Liver (tissue), 9 donors: ENCODE data around the gene PAH. TPM values are rescaled to one million over a fixed set of nuclear protein-coding genes. Genes with fewer than 3 reads are reported as not detected.
A peak's percentile ranks its signal among the peaks of the same experiment; 100 is the strongest.

Source experiments
- DNase-seq: peaks from one replicate; pipeline ENCODE4 v3.0.0-alpha.2; 2017; ENCODE audit warnings: low spot score
- H3K27ac ChIP-seq, 2 donors: one replicate each; pipeline ENCODE4 v1.7.0; 2013; ENCODE audit warnings: inconsistent platforms in 2 of 2, low read length in 2 of 2, control low read depth in 1 of 2, low read depth in 1 of 2, mild to moderate bottlenecking in 1 of 2
- H3K27me3 ChIP-seq, 4 donors: one replicate each; pipeline versions ENCODE4 v1.6.1 to v1.7.0; 2013; ENCODE audit warnings: low read length in 3 of 4, inconsistent platforms in 1 of 4, mild to moderate bottlenecking in 1 of 4, moderate library complexity in 1 of 4; ENCODE audit not compliant: control insufficient read depth in 4 of 4, insufficient read depth in 4 of 4
- H3K36me3 ChIP-seq, 4 donors: one replicate each; pipeline versions ENCODE4 v1.6.1 to v1.7.0; 2013; ENCODE audit warnings: low read length in 3 of 4, mild to moderate bottlenecking in 3 of 4, low read depth in 1 of 4, moderate library complexity in 1 of 4; ENCODE audit not compliant: control insufficient read depth in 4 of 4, insufficient read depth in 3 of 4
- H3K4me1 ChIP-seq, 4 donors: one replicate each; pipeline versions ENCODE4 v1.6.1 to v1.7.0; 2013; ENCODE audit warnings: low read length in 3 of 4, mild to moderate bottlenecking in 3 of 4, moderate library complexity in 1 of 4; ENCODE audit not compliant: control insufficient read depth in 4 of 4, insufficient read depth in 4 of 4
- H3K4me3 ChIP-seq, 3 donors: one replicate each; pipeline versions ENCODE4 v1.6.1 to v1.7.0; 2013; ENCODE audit warnings: low read length in 3 of 3, control low read depth in 1 of 3, low read depth in 1 of 3, mild to moderate bottlenecking in 1 of 3
- H3K9ac ChIP-seq, 2 donors: one replicate each; pipeline ENCODE4 v1.7.0; 2013; ENCODE audit warnings: low read length in 2 of 2, mild to moderate bottlenecking in 2 of 2, moderate library complexity in 2 of 2, control low read depth in 1 of 2, low read depth in 1 of 2
- H3K9me3 ChIP-seq, 4 donors: one replicate each; pipeline versions ENCODE4 v1.6.1 to v1.7.0; 2013; ENCODE audit warnings: low read length in 3 of 4; ENCODE audit not compliant: control insufficient read depth in 4 of 4
- ATF3 ChIP-seq: IDR thresholded peaks from 2 replicates; pipeline ENCODE4 v1.6.1; 2016; ENCODE audit warnings: antibody characterized with exemption
- CTCF ChIP-seq: fragments of 150-350 bp; IDR thresholded peaks from 2 replicates; pipeline ENCODE4 v1.5.1; 2017; ENCODE audit warnings: improper control_type of control experiment, low read depth, low read length; ENCODE audit not compliant: missing input control
- EGR1 ChIP-seq, 2 donors: IDR thresholded peaks; 2 replicates each; pipeline ENCODE4 v1.6.1; 2016 to 2018; ENCODE audit warnings: antibody characterized with exemption in 2 of 2, low read depth in 2 of 2
- FOXA1 ChIP-seq: IDR thresholded peaks from 2 replicates; pipeline ENCODE4 v1.6.1; 2016; ENCODE audit warnings: antibody characterized with exemption
- FOXA2 ChIP-seq: IDR thresholded peaks from 2 replicates; pipeline ENCODE4 v1.6.1; 2016; ENCODE audit warnings: antibody characterized with exemption
- GABPA ChIP-seq, 2 donors: IDR thresholded peaks in 1 of 2; conservative IDR thresholded peaks in 1 of 2; 2 replicates each; pipeline ENCODE4 v1.6.1; 2016; ENCODE audit warnings: antibody characterized with exemption in 2 of 2, mild to moderate bottlenecking in 1 of 2, moderate library complexity in 1 of 2
- HNF4A ChIP-seq, 2 donors: conservative IDR thresholded peaks; 2 replicates each; pipeline ENCODE4 v1.6.1; 2016; ENCODE audit warnings: antibody characterized with exemption in 2 of 2, mild to moderate bottlenecking in 2 of 2
- HNF4G ChIP-seq: IDR thresholded peaks from 2 replicates; pipeline ENCODE4 v1.6.1; 2016; ENCODE audit warnings: antibody characterized with exemption
- JUND ChIP-seq, 2 donors: IDR thresholded peaks; 2 replicates each; pipeline ENCODE4 v1.6.1; 2016; ENCODE audit warnings: antibody characterized with exemption in 2 of 2
- MAX ChIP-seq: IDR thresholded peaks from 2 replicates; pipeline ENCODE4 v1.6.1; 2016; ENCODE audit warnings: antibody characterized with exemption
- NR2F2 ChIP-seq: IDR thresholded peaks from 2 replicates; pipeline ENCODE4 v1.6.1; 2016; ENCODE audit warnings: antibody characterized with exemption
- RAD21 ChIP-seq, 2 donors: IDR thresholded peaks; 2 replicates each; pipeline ENCODE4 v1.6.1; 2016; ENCODE audit warnings: antibody characterized with exemption in 2 of 2, mild to moderate bottlenecking in 2 of 2
- REST ChIP-seq: IDR thresholded peaks from 2 replicates; pipeline ENCODE4 v1.6.1; 2016; ENCODE audit warnings: antibody characterized with exemption, mild to moderate bottlenecking
- RXRA ChIP-seq, 2 donors: IDR thresholded peaks; 2 replicates each; pipeline ENCODE4 v1.6.1; 2017 to 2018; ENCODE audit warnings: antibody characterized with exemption in 2 of 2, mild to moderate bottlenecking in 1 of 2
- SP1 ChIP-seq: IDR thresholded peaks from 2 replicates; pipeline ENCODE4 v1.6.1; 2018; ENCODE audit warnings: antibody characterized with exemption, mild to moderate bottlenecking
- TAF1 ChIP-seq: conservative IDR thresholded peaks from 2 replicates; pipeline ENCODE4 v1.6.1; 2016; ENCODE audit warnings: antibody characterized with exemption, mild to moderate bottlenecking
- YY1 ChIP-seq: IDR thresholded peaks from 2 replicates; pipeline ENCODE4 v1.6.1; 2016; ENCODE audit warnings: antibody characterized with exemption, mild to moderate bottlenecking
- ZBTB33 ChIP-seq: IDR thresholded peaks from 2 replicates; pipeline ENCODE4 v1.6.1; 2016; ENCODE audit warnings: antibody characterized with exemption
- WGBS: extraction: QIAGEN DNeasy Blood & Tissue Kit; methylation state at CpG from one replicate; pipeline ENCODE4 v1.1.7; 2013; 5-methylcytosine and 5-hydroxymethylcytosine counted together
- polyA plus RNA-seq, 2 donors: library from polyadenylated mRNA; stranded (reverse) in 1 of 2; unstranded in 1 of 2; fragments of 200-250 nt in 1 of 2; fragments of >200 nt in 1 of 2; fragmentation: Nextera tagmentation in 1 of 2; extraction: Ambion mirVana in 1 of 2; gene quantifications; one replicate each; pipeline versions ENCODE4 v1.2.1 to v1.2.3, GENCODE V29; 2013 to 2015
- total RNA-seq, 2 donors: library from RNA; depleted of rRNA; stranded (reverse); fragments of >200 nt; gene quantifications; one replicate each; pipeline ENCODE4 v1.2.3, GENCODE V29; 2014
- donor health status: healthy.
- donor health status: healthy.
- donor health status: healthy.
- donor health status: healthy.
- donor health status: healthy.

PAH gene
- total and polyA plus RNA-seq, 4 donors = 327 to 696 (median 568) TPM

- no peak overlapping the region for H3K4me3 ChIP-seq
- 38% methylated on average over 6 of the region's 6 CpGs for WGBS
- H3K27ac ChIP-seq = no peak overlapping the region
- no peak overlapping the region for H3K9ac ChIP-seq
- TF ChIP-seq CTCF (peak; percentile 35), FOXA1 (no peak), RAD21 (IDR thresholded peaks at IDR 0.05) (peak; percentile 66 to 67), SP1 (no peak), NR2F2 (no peak)
- no peaks in the 10 kb centered on the region for H3K9me3 ChIP-seq
- DNase-seq = peak; percentile 37
- H3K27me3 ChIP-seq = no peaks in the 10 kb centered on the region
- H3K36me3 ChIP-seq = no peaks in the 10 kb centered on the region
- no peaks in the 10 kb centered on the region for H3K4me1 ChIP-seq
Observed at GRCh38 chr12:102811110-102811737, 105.8 kb downstream of the PAH start.

GRCh38 chr12:102808412-102808811 is 108.6 kb downstream of the PAH start:
- 54% methylated on average over 3 of the region's 3 CpGs for WGBS
- no peak overlapping the region for H3K27ac ChIP-seq
- no peaks in the 10 kb centered on the region for H3K9me3 ChIP-seq
- H3K9ac ChIP-seq = no peak overlapping the region
- no peak overlapping the region for H3K4me3 ChIP-seq
- TF ChIP-seq ATF3 (no peak), TAF1 (no peak), GABPA (IDR thresholded peaks at IDR 0.05 in 1 of 2, conservative IDR thresholded peaks at IDR 0.05 in 1 of 2) (no peak), SP1 (no peak), RAD21 (IDR thresholded peaks at IDR 0.05) (no peak), MAX (no peak), FOXA1 (no peak), RXRA (IDR thresholded peaks at IDR 0.05) (no peak), YY1 (no peak), EGR1 (IDR thresholded peaks at IDR 0.05; ENCODE audit: low read depth in 2 of 2) (no peak), CTCF (no peak), NR2F2 (no peak), JUND (IDR thresholded peaks at IDR 0.05) (peak in 1 of 2 donors; percentile 25), REST (no peak), HNF4G (no peak), HNF4A (conservative IDR thresholded peaks at IDR 0.05) (peak; percentile 24 to 30), FOXA2 (peak; percentile 50), ZBTB33 (no peak)
- H3K36me3 ChIP-seq = no peaks in the 10 kb centered on the region
- H3K4me1 ChIP-seq = no peaks in the 10 kb centered on the region
- H3K27me3 ChIP-seq = no peaks in the 10 kb centered on the region
- DNase-seq = no peak
